Prostate gland (tissue), 2 donors: ENCODE measurements around the gene ZNF492.

ENCODE experiments used
- CTCF ChIP-seq, 4 experiments: fragments of 200-600 bp in 2 of 4; fragments of 450-650 bp in 2 of 4; sonication (generic) in 2 of 4; IDR thresholded peaks; 1 replicate in 3 of 4; 2 replicates in 1 of 4; pipeline ENCODE4 v1.5.1; 2016 to 2019; ENCODE audit warnings: antibody characterized with exemption in 4 of 4, mild to moderate bottlenecking in 2 of 4, moderate library complexity in 2 of 4
- POLR2A ChIP-seq: fragments of 450-650 bp; IDR thresholded peaks from one replicate; pipeline ENCODE4 v1.6.1; 2016; ENCODE audit warnings: antibody characterized with exemption, mild to moderate bottlenecking
- POLR2AphosphoS5 ChIP-seq: sonication (generic); formaldehyde crosslinking; IDR thresholded peaks from one replicate; pipeline ENCODE4 v1.6.1; 2017; ENCODE audit warnings: antibody characterized with exemption

- TF ChIP-seq POLR2AphosphoS5 (no peak), CTCF (IDR thresholded peaks at IDR 0.05) (no peak), POLR2A (no peak)
Measured at GRCh38 chr19:22623841-22624221, 10.3 kb upstream of the ZNF492 start.
